HepG2 (cell line): ENCODE measurements around the gene PPP1R1B. TPM values are rescaled to one million over a fixed set of nuclear protein-coding genes. Genes with fewer than 3 reads are reported as not detected.
A peak's percentile ranks its signal among the peaks of the same experiment; 100 is the strongest.

Source experiments
- ATAC-seq: fragments of 200-7000 bp; cut with Tn5 transposase; 3 replicates; pipeline ENCODE4 v1.9.1; 2020; ENCODE audit warnings: mild to moderate bottlenecking, moderate library complexity
- BruUV-seq: library from RNA; stranded (reverse); fragments of 400-500 nt; replicated peaks from 2 replicates; lab custom pipeline; 2021; lab: Mats Ljungman, UMichigan
- CTCF ChIA-PET: fragments of 300-600 bp; formaldehyde crosslinking; extraction: SDS; loops from one replicate; lab custom pipeline; 2021; ENCODE audit warnings: low total read pairs, inconsistent platforms, low intra/inter-chr PET ratio; lab: Yijun Ruan, JAX
- POLR2A ChIA-PET: fragments of 350-600 bp; sonication (Branson Sonifier 250); formaldehyde crosslinking; loops from one replicate; lab custom pipeline; 2020; ENCODE audit warnings: antibody characterized with exemption, inconsistent platforms; lab: Yijun Ruan, JAX
- DNase-seq: peaks from one replicate; pipeline ENCODE4 v3.0.0-alpha.2; 2015; ENCODE audit warnings: low spot score
- FAIRE-seq: peaks from 3 replicates; lab custom pipeline; 2011; peaks lifted over from hg19 to GRCh38; lab: Jason Lieb, UNC
- H2AFZ ChIP-seq: one replicate; pipeline ENCODE4 v1.6.1; 2011; ENCODE audit warnings: low read length, inconsistent platforms
- H3K27ac ChIP-seq: fragments of 300-600 bp; 3 replicates; pipeline ENCODE4 v1.8.0; 2011; ENCODE audit warnings: mixed run types, mild to moderate bottlenecking, mixed read lengths, low read length, inconsistent platforms; ENCODE audit not compliant: insufficient read depth; ENCODE audit errors: extremely low read length
- H3K27me3 ChIP-seq, 2 experiments: fragments of 200-600 bp in 1 of 2; 2 replicates in 1 of 2; 3 replicates in 1 of 2; pipeline versions ENCODE4 v1.6.0 to v1.8.0; 2011; ENCODE audit warnings: low read length in 2 of 2, mild to moderate bottlenecking in 2 of 2, moderate library complexity in 2 of 2, inconsistent platforms in 1 of 2; ENCODE audit not compliant: insufficient read depth in 2 of 2, control insufficient read depth in 1 of 2
- H3K36me3 ChIP-seq, 2 experiments: fragments of 200-600 bp in 1 of 2; replicated peaks in 1 of 2; 2 replicates in 1 of 2; 3 replicates in 1 of 2; pipeline versions ENCODE4 v1.5.1 to v1.8.0; 2011; ENCODE audit warnings: low read length in 2 of 2, inconsistent platforms in 1 of 2; ENCODE audit not compliant: insufficient read depth in 2 of 2, control insufficient read depth in 1 of 2
- H3K4me1 ChIP-seq: 2 replicates; pipeline ENCODE4 v1.5.1; 2012; ENCODE audit warnings: low read length, inconsistent platforms; ENCODE audit not compliant: insufficient read depth
- H3K4me2 ChIP-seq: 2 replicates; pipeline ENCODE4 v1.6.0; 2011; ENCODE audit warnings: low read depth, low read length, inconsistent platforms
- H3K4me3 ChIP-seq, 3 experiments: fragments of 200-600 bp in 1 of 3; sonication (generic), shearing (Covaris generic) in 1 of 3; replicated peaks in 1 of 3; 2 replicates each; pipeline ENCODE4 v1.5.1; 2011 to 2016; ENCODE audit warnings: low read length in 3 of 3, inconsistent platforms in 2 of 3, low read depth in 2 of 3, mild to moderate bottlenecking in 2 of 3, control low read depth in 1 of 3, mixed read lengths in 1 of 3; ENCODE audit not compliant: insufficient read depth in 1 of 3
- H3K79me2 ChIP-seq: one replicate; pipeline ENCODE4 v1.6.1; 2011; ENCODE audit warnings: low read length, inconsistent platforms; ENCODE audit not compliant: insufficient read depth
- H3K9ac ChIP-seq: 2 replicates; pipeline ENCODE4 v1.6.0; 2011; ENCODE audit warnings: mild to moderate bottlenecking, low read depth, low read length, inconsistent platforms; ENCODE audit not compliant: insufficient read depth
- H3K9me3 ChIP-seq: 2 replicates; pipeline ENCODE4 v1.5.1; 2012; ENCODE audit warnings: mild to moderate bottlenecking, low read length
- H4K20me1 ChIP-seq: 2 replicates; pipeline ENCODE4 v1.6.0; 2011; ENCODE audit warnings: inconsistent platforms, mild to moderate bottlenecking, low read length, moderate library complexity; ENCODE audit not compliant: insufficient read depth
- HNF1B ChIP-seq: sonication (generic); formaldehyde crosslinking; IDR thresholded peaks from 2 replicates; pipeline ENCODE4 v1.5.1; 2020; ENCODE audit warnings: mild to moderate bottlenecking, moderate library complexity, missing genetic modification reagents
- MAF1 ChIP-seq: sonication (generic); formaldehyde crosslinking; IDR thresholded peaks from 2 replicates; pipeline ENCODE4 v1.5.0; 2020; ENCODE audit warnings: missing genetic modification reagents, borderline replicate concordance
- USF2 ChIP-seq, 2 experiments: sonication (generic) in 1 of 2; formaldehyde crosslinking in 1 of 2; IDR thresholded peaks; 2 replicates each; pipeline versions ENCODE4 v1.5.1 to v1.6.1; 2011 to 2020; ENCODE audit warnings: borderline replicate concordance in 1 of 2, low read depth in 1 of 2, low read length in 1 of 2, mild to moderate bottlenecking in 1 of 2, missing genetic modification reagents in 1 of 2, moderate library complexity in 1 of 2
- ZBTB38 ChIP-seq: sonication (generic); formaldehyde crosslinking; IDR thresholded peaks from 2 replicates; pipeline ENCODE4 v1.5.1; 2020; ENCODE audit warnings: mild to moderate bottlenecking, missing genetic modification reagents
- ZFYVE20 ChIP-seq: sonication (generic); formaldehyde crosslinking; IDR thresholded peaks from 2 replicates; pipeline ENCODE4 v1.8.0; 2023; ENCODE audit warnings: low read depth, mild to moderate bottlenecking, moderate library complexity, missing genetic modification reagents, borderline replicate concordance
- ZNF788 ChIP-seq: sonication (generic); formaldehyde crosslinking; IDR thresholded peaks from 2 replicates; pipeline ENCODE4 v1.5.0; 2020; ENCODE audit warnings: mild to moderate bottlenecking, missing genetic modification reagents, borderline replicate concordance
- WGBS: methylation state at CpG from one replicate; pipeline ENCODE4 v1.1.6; 2017; ENCODE audit warnings: low lambda C conversion rate; 5-methylcytosine and 5-hydroxymethylcytosine counted together
- in situ Hi-C: cut with HindIII; loops from 2 replicates; pipeline ENCODE4 v1.10.0; 2017; ENCODE audit warnings: low pct_unique_long_range_greater_than_20kb; ENCODE audit not compliant: extremely low pct_ligation_motif_present
- intact Hi-C: fragments of 100-400 bp; cut with micrococcal nuclease; formaldehyde crosslinking; loops from one replicate; pipeline ENCODE4 v1.10.0; 2022; ENCODE audit not compliant: unreplicated experiment
- polyA plus RNA-seq, 8 experiments: library from polyadenylated mRNA; depleted of rRNA in 3 of 8; stranded (reverse) in 7 of 8; unstranded in 1 of 8; fragments of >200 nt; fragmentation: Illumina TruSeq in 4 of 8; extraction: Trizol in 4 of 8; gene quantifications; 2 replicates each; pipeline versions ENCODE4 v1.2.1 to v1.2.3, GENCODE V29; 2011 to 2016; ENCODE audit warnings: low read depth in 4 of 8, missing spikeins in 1 of 8, mixed read lengths in 1 of 8; ENCODE audit not compliant: insufficient read depth in 1 of 8
- total RNA-seq, 5 experiments: library from RNA; depleted of rRNA; stranded (reverse); fragments of >200 nt; fragmentation: Illumina TruSeq; extraction: Trizol; gene quantifications; 2 replicates each; pipeline ENCODE4 v1.2.3, GENCODE V29; 2016; ENCODE audit warnings: low read depth in 1 of 5

PPP1R1B gene
- total and polyA plus RNA-seq, 2 of the 13 experiments (the other 11 are each of a cell fraction or from before 2014, with no cell fraction given): 0.08 TPM; not detected in 1

GRCh38 chr17:39673335-39674081 lies 46.8 kb downstream of the PPP1R1B start:
- H3K27ac ChIP-seq: peak overlapping the region; percentile 62
- no peak overlapping the region for H3K4me2 ChIP-seq
- intact Hi-C loops (loop anchor here (5.0 kb wide), 1 partner anchor 79 kb away; no protein-coding TSS in a partner anchor), in situ Hi-C loops (loop anchor here (5.0 kb wide), 2 partner anchors 51 to 79 kb away; no protein-coding TSS in a partner anchor)
- WGBS: 57% methylated on average over 13 of the region's 13 CpGs
- peaks cover 83% of the 10 kb centered on the region for H3K4me1 ChIP-seq
- no peak for TF ChIP-seq MAF1 (CRISPR knock-in tag)
- 0 out of 2 replicates have a peak, but pooled peaks have one; percentile 4 for TF ChIP-seq ZNF788 (CRISPR knock-in tag)
- no peak for TF ChIP-seq ZFYVE20 (CRISPR knock-in tag)
- no peak for TF ChIP-seq HNF1B (CRISPR knock-in tag)
- peak; percentile 30; the same call in 1 of the 2 replicates for TF ChIP-seq ZBTB38 (CRISPR knock-in tag)
- TF ChIP-seq USF2 (IDR thresholded peaks at IDR 0.05; ENCODE audit: low read depth, low read length): no peak
- TF ChIP-seq USF2 (CRISPR knock-in tag; IDR thresholded peaks at IDR 0.05; ENCODE audit: borderline replicate concordance): peak; percentile 4; the same call in 1 of the 2 replicates
- H3K79me2 ChIP-seq: no peaks in the 10 kb centered on the region
- FAIRE-seq (no peak), DNase-seq (no peak), ATAC-seq (no peak)
- ChIA-PET POLR2A (interaction anchor here (3.7 to 9.4 kb wide), 3 partner anchors 14 to 28 kb away, joined by 25 to 96 read pairs (median 43); partner anchors contain the start of genes ERBB2 and PGAP3), CTCF (interaction anchor here (2.9 to 8.5 kb wide), 2 partner anchors 45 to 52 kb away, joined by 11 to 136 read pairs; no protein-coding TSS in a partner anchor)
- no TSS peak for BruUV-seq
- H3K36me3 ChIP-seq: no peaks in the 10 kb centered on the region
- H3K9me3 ChIP-seq: no peaks in the 10 kb centered on the region
- no peak overlapping the region for H2AFZ ChIP-seq
- no peak overlapping the region for H3K4me3 ChIP-seq
- no peaks in the 10 kb centered on the region for H4K20me1 ChIP-seq
- no peak overlapping the region for H3K9ac ChIP-seq
- H3K27me3 ChIP-seq: peaks cover 6 to 28% of the 10 kb centered on the region in 2 experiments; a peak in 4 of 5 replicates
